GM19193 (cell line): ENCODE measurements around the gene RAD51B.

Source experiments
- POLR2A ChIP-seq: IDR thresholded peaks from 4 replicates; pipeline ENCODE4 v1.6.1; 2011; ENCODE audit not compliant: insufficient read depth, insufficient read length; ENCODE audit errors: extremely low read depth

Gene RAD51B

GRCh38 chr14:68106456-68106855 is 286.9 kb downstream of the RAD51B start:
- TF ChIP-seq POLR2A: no peak

- no peak for TF ChIP-seq POLR2A
These were observed 287.3 kb downstream of the RAD51B start for GRCh38 chr14:68106905-68107304.

GRCh38 chr14:68109132-68109900 is 289.7 kb downstream of the RAD51B start:
- no peak for TF ChIP-seq POLR2A

GRCh38 chr14:68111097-68111852 is 291.7 kb downstream of the RAD51B start:
- TF ChIP-seq POLR2A: no peak

- no peak for TF ChIP-seq POLR2A
These were observed 292.3 kb downstream of the RAD51B start for GRCh38 chr14:68111853-68112270.

GRCh38 chr14:68112442-68112841 is 292.9 kb downstream of the RAD51B start:
- TF ChIP-seq POLR2A: no peak

- TF ChIP-seq POLR2A: no peak
These were observed 293.9 kb downstream of the RAD51B start for GRCh38 chr14:68113343-68113930.

GRCh38 chr14:68122651-68123050 is 303.1 kb downstream of the RAD51B start:
- no peak for TF ChIP-seq POLR2A

GRCh38 chr14:68124050-68124449 is 304.5 kb downstream of the RAD51B start:
- no peak for TF ChIP-seq POLR2A

GRCh38 chr14:68124979-68125731 is 305.6 kb downstream of the RAD51B start:
- TF ChIP-seq POLR2A: no peak

GRCh38 chr14:68127166-68127565 is 307.6 kb downstream of the RAD51B start:
- TF ChIP-seq POLR2A: no peak

GRCh38 chr14:68131907-68132306 is 312.3 kb downstream of the RAD51B start:
- no peak for TF ChIP-seq POLR2A

GRCh38 chr14:68132563-68133121 is 313.1 kb downstream of the RAD51B start:
- TF ChIP-seq POLR2A: no peak

- no peak for TF ChIP-seq POLR2A
These were observed 314.3 kb downstream of the RAD51B start for GRCh38 chr14:68133856-68134255.

GRCh38 chr14:68135028-68135427 is 315.4 kb downstream of the RAD51B start:
- TF ChIP-seq POLR2A: no peak
